H9 (cell line): Measurements from ENCODE around the gene SCNN1B. TPM values are rescaled to one million over a fixed set of nuclear protein-coding genes. Genes with fewer than 3 reads are reported as not detected.

ENCODE experiments used
- DNase-seq: peaks from one replicate; pipeline ENCODE4 v3.0.0-alpha.2; 2017
- H2AFZ ChIP-seq: one replicate; pipeline ENCODE4 v1.6.1; 2013; ENCODE audit warnings: mild to moderate bottlenecking, low read length, control low read depth, moderate library complexity
- H2AK5ac ChIP-seq: 2 replicates; pipeline ENCODE4 v1.6.1; 2013; ENCODE audit warnings: low read length, control low read depth, mixed read lengths; ENCODE audit not compliant: insufficient read length
- H2BK120ac ChIP-seq: one replicate; pipeline ENCODE4 v1.6.1; 2013; ENCODE audit warnings: low read depth, mild to moderate bottlenecking, low read length, control low read depth, inconsistent platforms; ENCODE audit not compliant: poor library complexity, severe bottlenecking
- H2BK12ac ChIP-seq: 2 replicates; pipeline ENCODE4 v1.6.1; 2013; ENCODE audit warnings: low read length, control low read depth, mixed read lengths, low read depth; ENCODE audit not compliant: insufficient read length
- H2BK15ac ChIP-seq: 2 replicates; pipeline ENCODE4 v1.6.1; 2013; ENCODE audit warnings: low read depth, low read length, control low read depth
- H2BK20ac ChIP-seq: one replicate; pipeline ENCODE4 v1.6.1; 2013; ENCODE audit warnings: low read depth, mild to moderate bottlenecking, low read length, control low read depth, inconsistent platforms; ENCODE audit not compliant: poor library complexity, severe bottlenecking
- H2BK5ac ChIP-seq: 2 replicates; pipeline ENCODE4 v1.6.1; 2013; ENCODE audit warnings: low read length, control low read depth, mixed read lengths; ENCODE audit not compliant: insufficient read length
- H3K14ac ChIP-seq: 2 replicates; pipeline ENCODE4 v1.6.1; 2013; ENCODE audit warnings: low read length, control low read depth; ENCODE audit not compliant: insufficient read depth
- H3K18ac ChIP-seq: 2 replicates; pipeline ENCODE4 v1.6.1; 2013; ENCODE audit warnings: low read depth, mild to moderate bottlenecking, mixed read lengths, low read length, control low read depth; ENCODE audit not compliant: insufficient read length
- H3K23ac ChIP-seq: 2 replicates; pipeline ENCODE4 v1.6.1; 2013; ENCODE audit warnings: low read length, control low read depth, mixed read lengths, low read depth; ENCODE audit not compliant: insufficient read length
- H3K23me2 ChIP-seq: 2 replicates; pipeline ENCODE4 v1.6.1; 2013; ENCODE audit warnings: low read depth, mild to moderate bottlenecking, mixed read lengths, low read length, control low read depth; ENCODE audit not compliant: insufficient read length, poor library complexity, severe bottlenecking
- H3K27ac ChIP-seq: 2 replicates; pipeline ENCODE4 v1.5.1; 2013; ENCODE audit warnings: low read length, control low read depth, mixed read lengths, low read depth; ENCODE audit not compliant: insufficient read length
- H3K27me3 ChIP-seq: 2 replicates; pipeline ENCODE4 v1.6.1; 2013; ENCODE audit warnings: low read length, control low read depth, inconsistent platforms; ENCODE audit not compliant: insufficient read depth
- H3K4ac ChIP-seq: 2 replicates; pipeline ENCODE4 v1.6.1; 2013; ENCODE audit warnings: low read depth, mild to moderate bottlenecking, control low read depth, inconsistent platforms, low read length, moderate library complexity
- H3K4me1 ChIP-seq: 2 replicates; pipeline ENCODE4 v1.6.1; 2013; ENCODE audit warnings: low read length, control low read depth, inconsistent platforms; ENCODE audit not compliant: insufficient read depth
- H3K4me2 ChIP-seq: 2 replicates; pipeline ENCODE4 v1.6.1; 2013; ENCODE audit warnings: low read length, control low read depth, mixed read lengths; ENCODE audit not compliant: insufficient read length, insufficient read depth
- H3K56ac ChIP-seq: 2 replicates; pipeline ENCODE4 v1.6.1; 2013; ENCODE audit warnings: low read depth, mild to moderate bottlenecking, mixed read lengths, low read length, control low read depth; ENCODE audit not compliant: insufficient read length
- H3K79me1 ChIP-seq: 2 replicates; pipeline ENCODE4 v1.6.1; 2013; ENCODE audit warnings: low read depth, mild to moderate bottlenecking, moderate library complexity, low read length, control low read depth, inconsistent platforms; ENCODE audit not compliant: insufficient read depth, poor library complexity, severe bottlenecking
- H3K79me2 ChIP-seq: 2 replicates; pipeline ENCODE4 v1.6.1; 2013; ENCODE audit warnings: low read length, control low read depth, inconsistent platforms; ENCODE audit not compliant: insufficient read depth
- H3K9ac ChIP-seq: 2 replicates; pipeline ENCODE4 v1.6.1; 2013; ENCODE audit warnings: low read length, control low read depth, mixed read lengths; ENCODE audit not compliant: insufficient read length; ENCODE audit errors: extremely low read depth
- H3K9me3 ChIP-seq: one replicate; pipeline ENCODE4 v1.6.1; 2013; ENCODE audit warnings: low read depth, low read length, inconsistent platforms; ENCODE audit not compliant: control insufficient read depth
- H3T11ph ChIP-seq: one replicate; pipeline ENCODE4 v1.6.1; 2013; ENCODE audit warnings: mild to moderate bottlenecking, low read length, control low read depth, inconsistent platforms
- H4K20me1 ChIP-seq: one replicate; pipeline ENCODE4 v1.6.1; 2013; ENCODE audit not compliant: control insufficient read depth, insufficient read length, insufficient read depth
- H4K5ac ChIP-seq: 2 replicates; pipeline ENCODE4 v1.6.1; 2013; ENCODE audit warnings: low read depth, mild to moderate bottlenecking, mixed read lengths, low read length, control low read depth; ENCODE audit not compliant: insufficient read length
- H4K8ac ChIP-seq: replicated peaks from 2 replicates; pipeline ENCODE4 v1.6.1; 2013; ENCODE audit warnings: low read length, control low read depth, mixed read lengths, low read depth; ENCODE audit not compliant: insufficient read length
- H4K91ac ChIP-seq: 2 replicates; pipeline ENCODE4 v1.6.1; 2013; ENCODE audit warnings: low read depth, mild to moderate bottlenecking, moderate library complexity, mixed read lengths, low read length, control low read depth; ENCODE audit not compliant: insufficient read length
- H3K27ac Mint-ChIP-seq, 3 experiments: 2 replicates in 2 of 3; 3 replicates in 1 of 3; pipeline ENCODE4 v1.8.0; 2020 to 2021; ENCODE audit warnings: mixed read lengths in 3 of 3, mild to moderate bottlenecking in 1 of 3, moderate library complexity in 1 of 3
- H3K27me3 Mint-ChIP-seq: 2 replicates; pipeline ENCODE4 v1.8.0; 2021; ENCODE audit warnings: low read depth, mild to moderate bottlenecking, moderate library complexity, mixed read lengths
- H3K36me3 Mint-ChIP-seq, 3 experiments: 2 replicates in 2 of 3; 3 replicates in 1 of 3; pipeline ENCODE4 v1.8.0; 2020 to 2021; ENCODE audit warnings: low read depth in 3 of 3, mixed read lengths in 3 of 3; ENCODE audit not compliant: insufficient read depth in 1 of 3
- H3K4me1 Mint-ChIP-seq, 2 experiments: 2 replicates each; pipeline ENCODE4 v1.8.0; 2020; ENCODE audit warnings: mixed read lengths in 2 of 2
- H3K4me3 Mint-ChIP-seq, 2 experiments: 2 replicates in 1 of 2; 3 replicates in 1 of 2; pipeline ENCODE4 v1.8.0; 2020 to 2021; ENCODE audit warnings: mild to moderate bottlenecking in 2 of 2, mixed read lengths in 2 of 2, moderate library complexity in 1 of 2
- H3K9me3 Mint-ChIP-seq, 2 experiments: 2 replicates in 1 of 2; 3 replicates in 1 of 2; pipeline ENCODE4 v1.8.0; 2020; ENCODE audit warnings: mild to moderate bottlenecking in 2 of 2, mixed read lengths in 2 of 2, moderate library complexity in 1 of 2
- WGBS: extraction: QIAGEN DNeasy Blood & Tissue Kit; methylation state at CpG from one replicate; pipeline ENCODE4 v1.1.7; 2013; ENCODE audit warnings: missing lambda C conversion rate, low lambda C conversion rate, mixed read lengths; ENCODE audit not compliant: insufficient read length; ENCODE audit errors: extremely low coverage; 5-methylcytosine and 5-hydroxymethylcytosine counted together
- total RNA-seq: library from RNA; stranded (reverse); gene quantifications from 2 replicates; pipeline ENCODE4 v1.2.1, GENCODE V29; 2021
- TF ChIP-seq, protein P1 (sequence below): fragments of 200-600 bp; sonication (generic); conservative IDR thresholded peaks from 3 replicates; pipeline ENCODE4 v1.8.0; 2021; ENCODE audit warnings: antibody characterized with exemption, mild to moderate bottlenecking

The SCNN1B gene
- total RNA-seq, 1 experiment from 2014 or later, result 0.11 TPM

DNA sequence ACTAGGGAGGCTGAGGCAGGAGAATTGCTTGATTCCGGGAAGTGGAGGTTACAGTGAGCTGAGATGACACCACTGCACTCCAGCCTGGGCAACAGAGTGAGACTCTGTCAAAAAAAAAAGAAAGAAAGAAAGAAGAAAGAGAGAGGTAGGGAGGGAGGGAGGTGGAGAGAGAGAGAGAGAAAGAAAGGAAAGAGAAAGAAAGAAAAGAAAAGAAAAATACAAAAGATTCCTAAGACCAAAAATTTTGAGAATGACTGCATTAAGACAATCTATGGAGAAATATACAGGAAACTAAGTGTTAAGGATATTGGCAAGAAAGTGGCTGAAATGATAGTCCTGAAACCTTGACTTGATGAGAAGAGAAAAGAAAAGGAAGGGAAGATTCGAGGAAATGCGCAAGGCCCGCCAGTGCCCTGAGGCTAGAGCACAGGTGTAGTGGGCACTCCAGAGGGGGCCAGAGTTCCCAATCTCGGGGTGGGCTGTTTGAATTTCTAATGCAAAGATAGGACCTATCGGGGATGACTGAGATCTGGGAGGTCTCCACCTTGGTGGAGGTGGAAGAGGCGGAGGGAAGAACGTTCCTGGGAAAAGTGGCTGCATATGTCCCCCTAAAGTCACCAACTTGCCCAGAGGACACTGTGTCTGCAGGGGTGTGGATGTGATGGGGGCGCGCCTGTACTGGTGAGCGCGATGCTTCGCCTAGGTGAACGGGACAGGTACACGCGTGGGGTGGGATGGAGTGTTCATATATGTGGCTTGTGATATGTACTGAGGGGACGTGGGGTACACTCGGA, 654 bp upstream of the SCNN1B start:
- no peak overlapping the region for H2AFZ ChIP-seq
- H3K4ac ChIP-seq, result no peak overlapping the region
- no peak overlapping the region; the same call in 1 of the 2 replicates for H3K14ac ChIP-seq
- TF ChIP-seq, protein P1, sequence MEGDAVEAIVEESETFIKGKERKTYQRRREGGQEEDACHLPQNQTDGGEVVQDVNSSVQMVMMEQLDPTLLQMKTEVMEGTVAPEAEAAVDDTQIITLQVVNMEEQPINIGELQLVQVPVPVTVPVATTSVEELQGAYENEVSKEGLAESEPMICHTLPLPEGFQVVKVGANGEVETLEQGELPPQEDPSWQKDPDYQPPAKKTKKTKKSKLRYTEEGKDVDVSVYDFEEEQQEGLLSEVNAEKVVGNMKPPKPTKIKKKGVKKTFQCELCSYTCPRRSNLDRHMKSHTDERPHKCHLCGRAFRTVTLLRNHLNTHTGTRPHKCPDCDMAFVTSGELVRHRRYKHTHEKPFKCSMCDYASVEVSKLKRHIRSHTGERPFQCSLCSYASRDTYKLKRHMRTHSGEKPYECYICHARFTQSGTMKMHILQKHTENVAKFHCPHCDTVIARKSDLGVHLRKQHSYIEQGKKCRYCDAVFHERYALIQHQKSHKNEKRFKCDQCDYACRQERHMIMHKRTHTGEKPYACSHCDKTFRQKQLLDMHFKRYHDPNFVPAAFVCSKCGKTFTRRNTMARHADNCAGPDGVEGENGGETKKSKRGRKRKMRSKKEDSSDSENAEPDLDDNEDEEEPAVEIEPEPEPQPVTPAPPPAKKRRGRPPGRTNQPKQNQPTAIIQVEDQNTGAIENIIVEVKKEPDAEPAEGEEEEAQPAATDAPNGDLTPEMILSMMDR, result no peak
- no peak overlapping the region for H2AK5ac ChIP-seq
- no peaks in the 10 kb centered on the region for H3K79me1 ChIP-seq
- no peak overlapping the region for H2BK20ac ChIP-seq
- H3K4me3 Mint-ChIP-seq, result peak overlapping the region; percentile 74 to 88
- no peaks in the 10 kb centered on the region for H3K4me1 ChIP-seq
- no peak overlapping the region for H2BK12ac ChIP-seq
- H2BK5ac ChIP-seq, result no peak overlapping the region
- no peak overlapping the region for H3K27ac ChIP-seq
- peaks cover under 1 to 2% of the 10 kb centered on the region in 2 experiments; a peak in 2 of 5 replicates for H3K9me3 Mint-ChIP-seq
- no peak overlapping the region for H4K91ac ChIP-seq
- no peak overlapping the region for H3K18ac ChIP-seq
- no peaks in the 10 kb centered on the region for H3K9me3 ChIP-seq
- peaks cover 18% of the 10 kb centered on the region; the same call in 1 of the 2 replicates for H3K27me3 ChIP-seq
- H2BK120ac ChIP-seq, result no peak overlapping the region
- no CpG with 5 or more reads among the region's 18 CpGs for WGBS
- no peak overlapping the region for H3K56ac ChIP-seq
- H3K23ac ChIP-seq, result no peak overlapping the region
- H4K5ac ChIP-seq, result no peak overlapping the region
- no peak overlapping the region for H3K9ac ChIP-seq
- H3K36me3 Mint-ChIP-seq, result peaks cover 0 to 5% (median 2%) of the 10 kb centered on the region in 3 experiments; a peak in 2 of 7 replicates
- H4K8ac ChIP-seq, result no peak overlapping the region
- no peak overlapping the region for H3T11ph ChIP-seq
- H3K27ac Mint-ChIP-seq, result no peak overlapping the region
- no peaks in the 10 kb centered on the region for H4K20me1 ChIP-seq
- H3K23me2 ChIP-seq, result peaks cover 5% of the 10 kb centered on the region
- no peak overlapping the region for H2BK15ac ChIP-seq
- H3K79me2 ChIP-seq, result no peaks in the 10 kb centered on the region
- no peak for DNase-seq
- H3K4me1 Mint-ChIP-seq, result peaks cover 12 to 14% of the 10 kb centered on the region in 2 experiments
- peak overlapping the region; percentile 85 for H3K4me2 ChIP-seq
- peaks cover 62% of the 10 kb centered on the region for H3K27me3 Mint-ChIP-seq
